ENCODE data around the gene ARG1.

- TF ChIP-seq POLR2A (IDR thresholded peaks at IDR 0.05; ENCODE audit: borderline replicate concordance, extremely low read depth, insufficient read depth, insufficient read length) (no peak), REST (IDR thresholded peaks at IDR 0.05; ENCODE audit: low read depth) (no peak), RAD21 (IDR thresholded peaks at IDR 0.05; ENCODE audit: low read depth) (no peak), EZH2 (IDR thresholded peaks at IDR 0.05) (no peak), CBX3 (IDR thresholded peaks at IDR 0.05; ENCODE audit: low read depth) (no peak), ZNF274 (IDR thresholded peaks at IDR 0.05; ENCODE audit: low read depth, low read length) (no peak), EZH2phosphoT487 (IDR thresholded peaks at IDR 0.05; ENCODE audit: borderline replicate concordance) (no peak), FOSL1 (IDR thresholded peaks at IDR 0.05; ENCODE audit: low read depth) (no peak), POLR2AphosphoS5 (IDR thresholded peaks at IDR 0.05; ENCODE audit: low read depth, low read length) (no peak), YY1 (IDR thresholded peaks at IDR 0.05; ENCODE audit: extremely low read depth, insufficient replicate concordance, low read depth, low read length) (no peak)
- TF ChIP-seq, protein P1, sequence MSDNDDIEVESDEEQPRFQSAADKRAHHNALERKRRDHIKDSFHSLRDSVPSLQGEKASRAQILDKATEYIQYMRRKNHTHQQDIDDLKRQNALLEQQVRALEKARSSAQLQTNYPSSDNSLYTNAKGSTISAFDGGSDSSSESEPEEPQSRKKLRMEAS (IDR thresholded peaks at IDR 0.05) = no peak
- TF ChIP-seq, protein P2, sequence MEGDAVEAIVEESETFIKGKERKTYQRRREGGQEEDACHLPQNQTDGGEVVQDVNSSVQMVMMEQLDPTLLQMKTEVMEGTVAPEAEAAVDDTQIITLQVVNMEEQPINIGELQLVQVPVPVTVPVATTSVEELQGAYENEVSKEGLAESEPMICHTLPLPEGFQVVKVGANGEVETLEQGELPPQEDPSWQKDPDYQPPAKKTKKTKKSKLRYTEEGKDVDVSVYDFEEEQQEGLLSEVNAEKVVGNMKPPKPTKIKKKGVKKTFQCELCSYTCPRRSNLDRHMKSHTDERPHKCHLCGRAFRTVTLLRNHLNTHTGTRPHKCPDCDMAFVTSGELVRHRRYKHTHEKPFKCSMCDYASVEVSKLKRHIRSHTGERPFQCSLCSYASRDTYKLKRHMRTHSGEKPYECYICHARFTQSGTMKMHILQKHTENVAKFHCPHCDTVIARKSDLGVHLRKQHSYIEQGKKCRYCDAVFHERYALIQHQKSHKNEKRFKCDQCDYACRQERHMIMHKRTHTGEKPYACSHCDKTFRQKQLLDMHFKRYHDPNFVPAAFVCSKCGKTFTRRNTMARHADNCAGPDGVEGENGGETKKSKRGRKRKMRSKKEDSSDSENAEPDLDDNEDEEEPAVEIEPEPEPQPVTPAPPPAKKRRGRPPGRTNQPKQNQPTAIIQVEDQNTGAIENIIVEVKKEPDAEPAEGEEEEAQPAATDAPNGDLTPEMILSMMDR (IDR thresholded peaks at IDR 0.05 in 2 of 3, conservative IDR thresholded peaks at IDR 0.05 in 1 of 3; ENCODE audit: borderline replicate concordance in 1 of 3, insufficient read depth in 1 of 3, low read depth in 2 of 3, low read length in 2 of 3) = no peak
These were observed 4.3 kb upstream of the ARG1 start for GRCh38 chr6:131568726-131569125.
